Dermis microvascular lymphatic vessel endothelial cell (primary cell): Measurements from ENCODE around the gene CT45A6. TPM values are rescaled to one million over a fixed set of nuclear protein-coding genes. Genes with fewer than 3 reads are reported as not detected.
"Not testable (repeated sequence)": the region's sequence is repeated elsewhere in the genome, so short reads cannot be mapped to it uniquely, and the experiment has no call there.

Experiments used
- DNase-seq, 2 donors: peaks; one replicate each; pipeline versions ENCODE4 v3.0.0 to v3.0.0-alpha.2; 2010; ENCODE audit warnings: low read depth in 2 of 2
- total RNA-seq: library from RNA; depleted of rRNA; stranded (reverse); fragments of >200 nt; gene quantifications from 2 replicates; pipeline ENCODE4 v1.2.1, GENCODE V29; 2014

Gene CT45A6, protein sequence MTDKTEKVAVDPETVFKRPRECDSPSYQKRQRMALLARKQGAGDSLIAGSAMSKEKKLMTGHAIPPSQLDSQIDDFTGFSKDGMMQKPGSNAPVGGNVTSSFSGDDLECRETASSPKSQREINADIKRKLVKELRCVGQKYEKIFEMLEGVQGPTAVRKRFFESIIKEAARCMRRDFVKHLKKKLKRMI
- not detected in 2 replicates for total RNA-seq

DNA sequence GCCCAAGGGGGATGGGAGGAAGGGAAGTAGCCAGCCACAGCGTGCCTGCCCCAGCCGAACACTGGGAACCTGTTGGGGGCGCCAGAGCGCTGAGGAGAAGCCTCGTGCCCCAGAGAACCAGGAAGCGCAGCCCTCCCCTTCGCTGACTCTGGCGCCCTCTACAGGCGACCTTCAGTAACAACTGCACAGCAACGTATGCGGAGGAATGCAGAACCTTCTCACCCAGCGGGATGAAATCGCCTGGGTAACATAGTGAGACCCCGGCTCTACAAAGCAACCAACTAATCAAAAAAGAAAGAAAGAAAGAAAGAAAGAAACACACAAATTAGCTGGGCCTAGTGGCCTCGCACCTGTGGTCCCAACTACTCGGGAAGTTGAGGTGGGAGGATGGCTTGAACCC lies at the start of gene CT45A6:
CT45A6 (minus strand) TSS at position 101 of the 400 bp plus-strand sequence. CDS start 3,794 bp downstream, outside the sequence.
- DNase-seq = not testable (repeated sequence)

DNA sequence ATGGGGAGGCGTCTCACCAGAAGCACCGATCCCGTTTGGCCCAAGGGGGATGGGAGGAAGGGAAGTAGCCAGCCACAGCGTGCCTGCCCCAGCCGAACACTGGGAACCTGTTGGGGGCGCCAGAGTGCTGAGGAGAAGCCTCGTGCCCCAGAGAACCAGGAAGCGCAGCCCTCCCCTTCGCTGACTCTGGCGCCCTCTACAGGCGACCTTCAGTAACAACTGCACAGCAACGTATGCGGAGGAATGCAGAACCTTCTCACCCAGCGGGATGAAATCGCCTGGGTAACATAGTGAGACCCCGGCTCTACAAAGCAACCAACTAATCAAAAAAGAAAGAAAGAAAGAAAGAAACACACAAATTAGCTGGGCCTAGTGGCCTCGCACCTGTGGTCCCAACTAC lies 34.6 kb upstream of the CT45A6 start, which contains the start of gene CT45A7:
CT45A7 (minus strand) TSS at position 101 of the 400 bp plus-strand sequence. CDS start 3,747 bp downstream, outside the sequence.
- not testable (repeated sequence) for DNase-seq

DNA sequence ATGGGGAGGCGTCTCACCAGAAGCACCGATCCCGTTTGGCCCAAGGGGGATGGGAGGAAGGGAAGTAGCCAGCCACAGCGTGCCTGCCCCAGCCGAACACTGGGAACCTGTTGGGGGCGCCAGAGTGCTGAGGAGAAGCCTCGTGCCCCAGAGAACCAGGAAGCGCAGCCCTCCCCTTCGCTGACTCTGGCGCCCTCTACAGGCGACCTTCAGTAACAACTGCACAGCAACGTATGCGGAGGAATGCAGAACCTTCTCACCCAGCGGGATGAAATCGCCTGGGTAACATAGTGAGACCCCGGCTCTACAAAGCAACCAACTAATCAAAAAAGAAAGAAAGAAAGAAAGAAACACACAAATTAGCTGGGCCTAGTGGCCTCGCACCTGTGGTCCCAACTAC lies 17.3 kb upstream of the CT45A6 start, which contains the start of gene CT45A2:
CT45A2 (minus strand) TSS at position 101 of the 400 bp plus-strand sequence. CDS start 3,747 bp downstream, outside the sequence.
- not testable (repeated sequence) for DNase-seq

DNA sequence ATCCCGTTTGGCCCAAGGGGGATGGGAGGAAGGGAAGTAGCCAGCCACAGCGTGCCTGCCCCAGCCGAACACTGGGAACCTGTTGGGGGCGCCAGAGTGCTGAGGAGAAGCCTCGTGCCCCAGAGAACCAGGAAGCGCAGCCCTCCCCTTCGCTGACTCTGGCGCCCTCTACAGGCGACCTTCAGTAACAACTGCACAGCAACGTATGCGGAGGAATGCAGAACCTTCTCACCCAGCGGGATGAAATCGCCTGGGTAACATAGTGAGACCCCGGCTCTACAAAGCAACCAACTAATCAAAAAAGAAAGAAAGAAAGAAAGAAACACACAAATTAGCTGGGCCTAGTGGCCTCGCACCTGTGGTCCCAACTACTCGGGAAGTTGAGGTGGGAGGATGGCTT lies 17.2 kb downstream of the CT45A6 start, which contains the start of gene CT45A5:
CT45A5 (minus strand) TSS at position 101 of the 400 bp plus-strand sequence. CDS start 3,774 bp downstream, outside the sequence.
- DNase-seq = not testable (repeated sequence)

DNA sequence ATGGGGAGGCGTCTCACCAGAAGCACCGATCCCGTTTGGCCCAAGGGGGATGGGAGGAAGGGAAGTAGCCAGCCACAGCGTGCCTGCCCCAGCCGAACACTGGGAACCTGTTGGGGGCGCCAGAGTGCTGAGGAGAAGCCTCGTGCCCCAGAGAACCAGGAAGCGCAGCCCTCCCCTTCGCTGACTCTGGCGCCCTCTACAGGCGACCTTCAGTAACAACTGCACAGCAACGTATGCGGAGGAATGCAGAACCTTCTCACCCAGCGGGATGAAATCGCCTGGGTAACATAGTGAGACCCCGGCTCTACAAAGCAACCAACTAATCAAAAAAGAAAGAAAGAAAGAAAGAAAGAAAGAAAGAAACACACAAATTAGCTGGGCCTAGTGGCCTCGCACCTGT lies 34.5 kb downstream of the CT45A6 start, which contains the start of gene CT45A3:
CT45A3 (minus strand) TSS at position 101 of the 400 bp plus-strand sequence. CDS start 3,747 bp downstream, outside the sequence.
- DNase-seq = not testable (repeated sequence)

DNA sequence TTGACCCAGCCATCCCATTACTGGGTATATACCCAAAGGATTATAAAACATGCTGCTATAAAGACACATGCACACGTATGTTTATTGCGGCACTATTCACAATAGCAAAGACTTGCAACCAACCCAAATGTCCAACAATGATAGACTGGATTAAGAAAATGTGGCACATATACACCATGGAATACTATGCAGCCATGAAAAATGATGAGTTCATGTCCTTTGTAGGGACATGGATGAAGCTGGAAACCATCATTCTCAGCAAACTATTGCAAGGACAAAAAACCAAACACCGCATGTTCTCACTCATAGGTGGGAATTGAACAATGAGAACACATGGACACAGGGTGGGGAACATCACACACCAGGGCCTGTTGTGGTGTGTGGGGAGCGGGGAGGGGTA lies 57.8 kb downstream of the CT45A6 start:
- DNase-seq = not testable (repeated sequence)

Other genes starting within 250 kb of the CT45A6 start
- not detected in 2 replicates for gene CT45A1, start 89.1 kb downstream of the CT45A6 start, total RNA-seq
- not detected in 2 replicates for gene CT45A3, start 34.6 kb downstream of the CT45A6 start, total RNA-seq
- not detected in 2 replicates for gene CT45A5, start 17.3 kb downstream of the CT45A6 start, total RNA-seq
- not detected in 2 replicates for gene CT45A2, start 17.2 kb upstream of the CT45A6 start, total RNA-seq
- gene CT45A7, start 34.5 kb upstream of the CT45A6 start, total RNA-seq = not detected in 2 replicates
- not detected in 2 replicates for gene CT45A8, start 51.8 kb upstream of the CT45A6 start, total RNA-seq
- gene CT45A9, start 69.0 kb upstream of the CT45A6 start, total RNA-seq = not detected in 2 replicates
- not detected in 2 replicates for gene CT45A10, start 90.7 kb upstream of the CT45A6 start, total RNA-seq
- gene SAGE1, start 90.9 kb upstream of the CT45A6 start, total RNA-seq = not detected in 2 replicates
- 5.4 and 6.3 TPM in 2 replicates for gene MMGT1, start 171.2 kb upstream of the CT45A6 start, total RNA-seq
- gene SLC9A6, start 182.6 kb upstream of the CT45A6 start, total RNA-seq = 16.3 and 16.6 TPM in 2 replicates